SH-SY5Y (cell line): ENCODE data around the gene ELP6.

ENCODE experiments used
- GATA2 ChIP-seq: IDR thresholded peaks from 2 replicates; pipeline ENCODE4 v1.6.1; 2011; ENCODE audit warnings: mild to moderate bottlenecking, low read depth, low read length
- GATA3 ChIP-seq: IDR thresholded peaks from 2 replicates; pipeline ENCODE4 v1.6.1; 2011; ENCODE audit warnings: low read depth, mild to moderate bottlenecking, low read length, moderate library complexity

DNA sequence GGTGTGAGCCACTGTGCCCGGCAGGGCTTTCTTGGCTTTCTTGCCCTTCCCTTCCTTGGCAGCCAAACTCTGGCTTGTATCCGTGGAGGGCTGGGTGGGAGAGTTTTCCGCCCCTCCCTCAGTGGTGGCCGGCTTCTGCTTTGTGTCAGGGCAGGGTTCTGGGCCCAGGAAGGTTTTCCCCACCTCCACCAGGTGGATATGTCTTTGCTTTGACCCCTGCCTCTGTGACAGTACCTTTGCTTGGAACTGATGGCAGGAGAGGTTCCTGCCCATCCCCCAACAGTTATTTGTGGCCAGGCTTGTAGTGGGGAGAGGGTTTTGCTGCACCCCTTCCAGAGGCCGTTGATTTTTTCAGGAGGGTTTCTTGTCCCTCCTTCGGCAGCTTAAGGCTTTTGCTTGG is 40.8 kb upstream of the ELP6 start:
- no peak for TF ChIP-seq GATA2
- no peak for TF ChIP-seq GATA3
